H1 (cell line): ENCODE results near the gene VWA3B. TPM values are rescaled to one million over a fixed set of nuclear protein-coding genes. Genes with fewer than 3 reads are reported as not detected.

Experiments used
- CTCF ChIA-PET: fragments of 300-600 bp; sonication (Branson Sonifier 250); formaldehyde crosslinking; loops from one replicate; lab custom pipeline; 2021; ENCODE audit not compliant: partially characterized antibody; lab: Charles Lee
- POLR2A ChIA-PET: fragments of 300-600 bp; sonication (Branson Sonifier 250); formaldehyde crosslinking; loops from one replicate; lab custom pipeline; 2021; ENCODE audit warnings: inconsistent platforms; ENCODE audit not compliant: partially characterized antibody; lab: Charles Lee
- DNase-seq, 2 experiments: peaks; one replicate each; pipeline versions ENCODE4 v3.0.0 to v3.0.0-alpha.2; 2010 to 2022; ENCODE audit warnings: low spot score in 2 of 2, low read depth in 1 of 2, mixed read lengths in 1 of 2
- FAIRE-seq: peaks from 2 replicates; lab custom pipeline; 2011; peaks lifted over from hg19 to GRCh38; lab: Jason Lieb, UNC
- H2AFZ ChIP-seq: 2 replicates; pipeline ENCODE4 v1.8.1; 2012; ENCODE audit warnings: low read length, inconsistent platforms
- H2AK5ac ChIP-seq: 2 replicates; pipeline ENCODE4 v1.6.1; 2013; ENCODE audit warnings: low read depth, low read length
- H2BK120ac ChIP-seq: replicated peaks from 2 replicates; pipeline ENCODE3; 2013; ENCODE audit warnings: low read depth, low read length, inconsistent platforms
- H2BK12ac ChIP-seq: 2 replicates; pipeline ENCODE4 v1.6.1; 2013; ENCODE audit warnings: low read depth, low read length
- H2BK15ac ChIP-seq: 2 replicates; pipeline ENCODE4 v1.6.1; 2013; ENCODE audit warnings: low read length
- H2BK20ac ChIP-seq: 2 replicates; pipeline ENCODE4 v1.6.1; 2013; ENCODE audit warnings: low read length
- H2BK5ac ChIP-seq: 2 replicates; pipeline ENCODE4 v1.6.1; 2013; ENCODE audit warnings: low read depth, low read length
- H3K14ac ChIP-seq: 2 replicates; pipeline ENCODE4 v1.6.1; 2013; ENCODE audit warnings: inconsistent platforms; ENCODE audit not compliant: insufficient read length
- H3K18ac ChIP-seq: 2 replicates; pipeline ENCODE4 v1.6.1; 2013; ENCODE audit warnings: low read length; ENCODE audit errors: extremely low read depth
- H3K23ac ChIP-seq: 2 replicates; pipeline ENCODE4 v1.6.1; 2013; ENCODE audit warnings: inconsistent platforms; ENCODE audit not compliant: insufficient read length
- H3K23me2 ChIP-seq: 2 replicates; pipeline ENCODE4 v1.6.1; 2013; ENCODE audit warnings: low read depth, low read length
- H3K27ac ChIP-seq: 2 replicates; pipeline ENCODE4 v1.6.1; 2011; ENCODE audit warnings: low read depth, low read length, inconsistent platforms
- H3K27me3 ChIP-seq, 4 experiments: replicated peaks in 1 of 4; 1 replicate in 1 of 4; 2 replicates in 3 of 4; pipeline versions ENCODE4 v1.6.1 to v1.8.1; 2011 to 2013; ENCODE audit warnings: low read length in 3 of 4, mild to moderate bottlenecking in 3 of 4, inconsistent platforms in 2 of 4, mixed read lengths in 2 of 4, moderate library complexity in 1 of 4; ENCODE audit not compliant: control insufficient read depth in 3 of 4, insufficient read depth in 3 of 4; ENCODE audit errors: extremely low read depth in 1 of 4
- H3K36me3 ChIP-seq, 4 experiments: 2 replicates each; pipeline versions ENCODE4 v1.6.1 to v1.8.1; 2011 to 2013; ENCODE audit warnings: mild to moderate bottlenecking in 4 of 4, low read length in 3 of 4, moderate library complexity in 2 of 4, control low read depth in 1 of 4, inconsistent platforms in 1 of 4; ENCODE audit not compliant: insufficient read depth in 4 of 4, control insufficient read depth in 2 of 4
- H3K4ac ChIP-seq: replicated peaks from 2 replicates; pipeline ENCODE3; 2013; ENCODE audit warnings: low read length, low read depth, mixed read lengths, inconsistent platforms; ENCODE audit not compliant: insufficient read length
- H3K4me1 ChIP-seq, 4 experiments: replicated peaks in 1 of 4; 1 replicate in 1 of 4; 2 replicates in 3 of 4; pipeline versions ENCODE4 v1.6.1 to v1.8.1; 2011 to 2013; ENCODE audit warnings: low read length in 3 of 4, inconsistent platforms in 2 of 4, mixed read lengths in 1 of 4; ENCODE audit not compliant: insufficient read depth in 4 of 4, control insufficient read depth in 3 of 4
- H3K4me2 ChIP-seq, 2 experiments: 2 replicates each; pipeline versions ENCODE4 v1.6.1 to v1.8.1; 2011 to 2013; ENCODE audit warnings: low read depth in 2 of 2, low read length in 2 of 2, control low read depth in 1 of 2, inconsistent platforms in 1 of 2, mild to moderate bottlenecking in 1 of 2; ENCODE audit not compliant: insufficient read depth in 1 of 2
- H3K4me3 ChIP-seq, 4 experiments: fragments of 200-600, 300-600 bp in 1 of 4; sonication (generic), shearing (Covaris generic), sonication (Bioruptor Twin) in 1 of 4; 2 replicates each; pipeline versions ENCODE4 v1.5.1 to v1.8.1; 2011 to 2016; ENCODE audit warnings: low read length in 4 of 4, low read depth in 3 of 4, control low read depth in 2 of 4, inconsistent platforms in 2 of 4, mild to moderate bottlenecking in 2 of 4, mixed read lengths in 1 of 4, moderate library complexity in 1 of 4; ENCODE audit not compliant: insufficient read depth in 2 of 4; ENCODE audit errors: extremely low read depth in 1 of 4
- H3K56ac ChIP-seq: replicated peaks from 2 replicates; pipeline ENCODE3; 2013; ENCODE audit warnings: low read depth, mild to moderate bottlenecking, mixed read lengths, low read length, inconsistent platforms; ENCODE audit not compliant: insufficient read length
- H3K79me1 ChIP-seq: 2 replicates; pipeline ENCODE4 v1.6.1; 2013; ENCODE audit warnings: low read depth, low read length, control low read depth
- H3K79me2 ChIP-seq, 2 experiments: 2 replicates each; pipeline versions ENCODE4 v1.6.1 to v1.8.1; 2012 to 2013; ENCODE audit warnings: low read length in 2 of 2, mild to moderate bottlenecking in 2 of 2, inconsistent platforms in 1 of 2; ENCODE audit not compliant: insufficient read depth in 2 of 2, control insufficient read depth in 1 of 2
- H3K9ac ChIP-seq, 4 experiments: replicated peaks in 1 of 4; 1 replicate in 1 of 4; 2 replicates in 3 of 4; pipeline versions ENCODE4 v1.6.1 to v1.8.1; 2011 to 2013; ENCODE audit warnings: low read depth in 3 of 4, low read length in 3 of 4, control low read depth in 2 of 4, mild to moderate bottlenecking in 2 of 4, moderate library complexity in 2 of 4, inconsistent platforms in 1 of 4; ENCODE audit errors: extremely low read depth in 1 of 4
- H3K9me3 ChIP-seq, 2 experiments: 2 replicates each; pipeline versions ENCODE4 v1.6.1 to v1.8.1; 2012 to 2013; ENCODE audit warnings: mild to moderate bottlenecking in 2 of 2, moderate library complexity in 2 of 2, control low read depth in 1 of 2, inconsistent platforms in 1 of 2, low read depth in 1 of 2, low read length in 1 of 2, mixed read lengths in 1 of 2; ENCODE audit not compliant: insufficient read depth in 2 of 2
- H4K20me1 ChIP-seq, 2 experiments: replicated peaks in 1 of 2; 2 replicates each; pipeline versions ENCODE3 to v1.8.1; 2011 to 2013; ENCODE audit warnings: inconsistent platforms in 2 of 2, low read length in 2 of 2, mild to moderate bottlenecking in 1 of 2; ENCODE audit not compliant: insufficient read depth in 2 of 2, control insufficient read depth in 1 of 2
- H4K5ac ChIP-seq: 2 replicates; pipeline ENCODE4 v1.6.1; 2013; ENCODE audit warnings: low read length, low read depth, mixed read lengths, inconsistent platforms; ENCODE audit not compliant: insufficient read length
- H4K8ac ChIP-seq: 2 replicates; pipeline ENCODE4 v1.8.0; 2013; ENCODE audit warnings: mild to moderate bottlenecking, moderate library complexity, low read length, inconsistent platforms; ENCODE audit not compliant: insufficient read depth; ENCODE audit errors: extremely low read depth
- H4K91ac ChIP-seq: replicated peaks from 2 replicates; pipeline ENCODE3; 2013; ENCODE audit warnings: low read length, mixed read lengths, inconsistent platforms; ENCODE audit not compliant: insufficient read length
- CBX5 ChIP-seq: fragments of 300-800, 300-1000 bp; sonication (generic); IDR thresholded peaks from 2 replicates; pipeline ENCODE4 v1.7.1; 2016; ENCODE audit warnings: antibody characterized with exemption, low read length, low read depth
- CHD1 ChIP-seq: IDR thresholded peaks from 2 replicates; pipeline ENCODE4 v1.6.1; 2012; ENCODE audit warnings: low read depth, low read length, improper control_type of control experiment
- CHD2 ChIP-seq: IDR thresholded peaks from 2 replicates; pipeline ENCODE4 v1.6.1; 2012; ENCODE audit warnings: low read length, improper control_type of control experiment
- CREB1 ChIP-seq: IDR thresholded peaks from 2 replicates; pipeline ENCODE4 v1.6.1; 2012; ENCODE audit warnings: inconsistent platforms
- HDAC6 ChIP-seq: IDR thresholded peaks from one replicate; pipeline ENCODE4 v1.7.1; 2012; ENCODE audit warnings: low read depth, mild to moderate bottlenecking, inconsistent platforms, low read length, moderate library complexity
- JUN ChIP-seq: IDR thresholded peaks from 2 replicates; pipeline ENCODE4 v1.6.1; 2011; ENCODE audit warnings: low read depth, mild to moderate bottlenecking, improper control_type of control experiment, low read length
- JUND ChIP-seq: IDR thresholded peaks from 2 replicates; pipeline ENCODE4 v1.6.1; 2011; ENCODE audit warnings: mild to moderate bottlenecking, improper control_type of control experiment, low read length
- KDM1A ChIP-seq: fragments of 200-600, 300-600 bp; sonication (generic); IDR thresholded peaks from 2 replicates; pipeline ENCODE4 v1.7.1; 2016; ENCODE audit warnings: mild to moderate bottlenecking, low read length, borderline replicate concordance
- NRF1 ChIP-seq: IDR thresholded peaks from 2 replicates; pipeline ENCODE4 v1.6.1; 2011; ENCODE audit warnings: mild to moderate bottlenecking, low read depth, low read length, improper control_type of control experiment
- POU5F1 ChIP-seq: IDR thresholded peaks from 2 replicates; pipeline ENCODE4 v1.6.1; 2011; ENCODE audit warnings: low read depth, mild to moderate bottlenecking, low read length, moderate library complexity
- WGBS, 2 experiments: shearing (Covaris generic) in 1 of 2; methylation state at CpG; one replicate each; pipeline versions ENCODE4 v1.1.6 to v1.1.7; 2013 to 2015; ENCODE audit warnings: low lambda C conversion rate in 2 of 2, mixed read lengths in 2 of 2, inconsistent platforms in 1 of 2, low coverage in 1 of 2, missing lambda C conversion rate in 1 of 2; ENCODE audit not compliant: insufficient replicate concordance in 2 of 2, insufficient coverage in 1 of 2, insufficient read length in 1 of 2; ENCODE audit errors: extremely low coverage in 1 of 2, missing lambda C conversion rate in 1 of 2; 5-methylcytosine and 5-hydroxymethylcytosine counted together
- polyA plus RNA-seq, 7 experiments: library from polyadenylated mRNA; depleted of rRNA in 3 of 7; stranded (reverse) in 5 of 7; unstranded in 2 of 7; fragments of >200 nt in 5 of 7; fragments of 200-250 nt in 2 of 7; gene quantifications; 1 replicate in 5 of 7; 2 replicates in 1 of 7; 4 replicates in 1 of 7; pipeline versions ENCODE4 v1.2.1 to v1.2.3, GENCODE V29; 2011 to 2013; ENCODE audit warnings: missing spikeins in 2 of 7, mixed read lengths in 2 of 7
- total RNA-seq: library from RNA; stranded (reverse); fragmentation: NEBNext Ultra II Directional; extraction: Animal tissue kit (Norgen Biotek cat#: 25700); gene quantifications from 2 replicates; pipeline ENCODE4 v1.2.1, GENCODE V29; 2021

Gene VWA3B
- total and polyA plus RNA-seq, 2 of the 8 experiments (the other 6 are each of a cell fraction or from before 2014, with no cell fraction given): not detected

GRCh38 chr2:98093146-98093545 is 6.2 kb downstream of the VWA3B start:
- H4K20me1 ChIP-seq: no peaks in the 10 kb centered on the region

More at GRCh38 chr2:98093146-98093545, 6.2 kb downstream of the VWA3B start:
- no peak overlapping the region for H3K56ac ChIP-seq
- H3K79me1 ChIP-seq: no peaks in the 10 kb centered on the region
- no peak overlapping the region for H3K4ac ChIP-seq
- H2BK5ac ChIP-seq: no peak overlapping the region
- no peak overlapping the region for H2AK5ac ChIP-seq
- H3K9ac ChIP-seq: no peak overlapping the region
- no peaks in the 10 kb centered on the region for H3K79me2 ChIP-seq
- DNase-seq (no peak), FAIRE-seq (no peak)
- H2AFZ ChIP-seq: no peak overlapping the region
- H3K4me3 ChIP-seq: no peak overlapping the region
- H2BK12ac ChIP-seq: no peak overlapping the region
- no peak overlapping the region for H2BK15ac ChIP-seq
- no peak overlapping the region for H3K18ac ChIP-seq
- H3K23me2 ChIP-seq: no peaks in the 10 kb centered on the region
- no peak overlapping the region for H4K8ac ChIP-seq
- ChIA-PET POLR2A (no interaction called here), CTCF (no interaction called here)
- no peak overlapping the region for H3K27ac ChIP-seq
- H3K9me3 ChIP-seq: no peaks in the 10 kb centered on the region
- peaks cover 1 to 3% (median 3%) of the 10 kb centered on the region in 4 experiments for H3K27me3 ChIP-seq
- 0 out of 7 replicates have a peak, but pooled peaks cover 0 to 2% (median 0%) of the 10 kb centered on the region in 4 experiments for H3K4me1 ChIP-seq
- no peak overlapping the region for H3K23ac ChIP-seq
- H3K36me3 ChIP-seq: no peaks in the 10 kb centered on the region
- no peak overlapping the region for H2BK20ac ChIP-seq
- no peak overlapping the region for H4K5ac ChIP-seq
- no peak overlapping the region for H3K4me2 ChIP-seq
- no peak overlapping the region for H3K14ac ChIP-seq
- no peak overlapping the region for H4K91ac ChIP-seq
- H2BK120ac ChIP-seq: no peak overlapping the region
- TF ChIP-seq CREB1 (no peak), JUND (no peak), KDM1A (no peak), CBX5 (no peak), HDAC6 (no peak), NRF1 (no peak), POU5F1 (no peak), CHD1 (no peak), CHD2 (no peak), JUN (no peak)
- TF ChIP-seq, all 59 proteins: peak for 0
- 91% methylated on average over 3 of the region's 3 CpGs; no CpG with 5 or more reads in 1 of the 2 experiments for WGBS, 2 experiments
